GM19239 (cell line): ENCODE data around the gene CTNNBL1.

Source experiments
- DNase-seq: peaks from one replicate; pipeline ENCODE4 v3.0.0; 2011; ENCODE audit warnings: low spot score; ENCODE audit not compliant: insufficient read length
- FAIRE-seq: peaks from 2 replicates; lab custom pipeline; 2011; peaks lifted over from hg19 to GRCh38; lab: Jason Lieb, UNC

The CTNNBL1 gene

GRCh38 chr20:37803438-37804307 lies 109.8 kb downstream of the CTNNBL1 start:
- DNase-seq = peak; percentile 41
- FAIRE-seq = peak; percentile 72

GRCh38 chr20:37804584-37805566 lies 111.0 kb downstream of the CTNNBL1 start:
- DNase-seq = peak; percentile 40
- peak; percentile 98 for FAIRE-seq

GRCh38 chr20:37807471-37808232 lies 113.8 kb downstream of the CTNNBL1 start:
- DNase-seq = no peak
- no peak for FAIRE-seq

- DNase-seq (no peak), FAIRE-seq (no peak)
Measured at GRCh38 chr20:37808233-37809070, 114.6 kb downstream of the CTNNBL1 start.

- FAIRE-seq (no peak), DNase-seq (no peak)
Measured at GRCh38 chr20:37810027-37810426, 116.2 kb downstream of the CTNNBL1 start.

- no peak for DNase-seq
- no peak for FAIRE-seq
Measured at GRCh38 chr20:37816003-37816402, 122.2 kb downstream of the CTNNBL1 start.

- FAIRE-seq (no peak), DNase-seq (no peak)
Measured at GRCh38 chr20:37816726-37817125, 122.9 kb downstream of the CTNNBL1 start.

- FAIRE-seq (no peak), DNase-seq (no peak)
Measured at GRCh38 chr20:37821696-37822095, 127.9 kb downstream of the CTNNBL1 start.

GRCh38 chr20:37822141-37822601 lies 128.3 kb downstream of the CTNNBL1 start:
- FAIRE-seq (no peak), DNase-seq (no peak)

- DNase-seq (no peak), FAIRE-seq (no peak)
Measured at GRCh38 chr20:37823296-37823980, 129.6 kb downstream of the CTNNBL1 start.

GRCh38 chr20:37827605-37828004 lies 133.8 kb downstream of the CTNNBL1 start:
- DNase-seq (no peak), FAIRE-seq (no peak)

GRCh38 chr20:37828684-37829083 lies 134.9 kb downstream of the CTNNBL1 start:
- DNase-seq (no peak), FAIRE-seq (no peak)

- FAIRE-seq (no peak), DNase-seq (no peak)
Measured at GRCh38 chr20:37829128-37829527, 135.3 kb downstream of the CTNNBL1 start.

GRCh38 chr20:37833221-37833896 lies 139.5 kb downstream of the CTNNBL1 start:
- FAIRE-seq = no peak
- DNase-seq = no peak

- DNase-seq (no peak), FAIRE-seq (no peak)
Measured at GRCh38 chr20:37836926-37837325, 143.1 kb downstream of the CTNNBL1 start.

- no peak for FAIRE-seq
- DNase-seq = no peak
Measured at GRCh38 chr20:37837924-37838323, 144.1 kb downstream of the CTNNBL1 start.

GRCh38 chr20:37838769-37839431 lies 145.1 kb downstream of the CTNNBL1 start:
- FAIRE-seq (no peak), DNase-seq (no peak)

GRCh38 chr20:37839432-37839827 lies 145.6 kb downstream of the CTNNBL1 start:
- DNase-seq (no peak), FAIRE-seq (no peak)
